AML-193 (cell line): ENCODE measurements around the gene TSGA10.
"Not testable (repeated sequence)": the region's sequence is repeated elsewhere in the genome, so short reads cannot be mapped to it uniquely, and the experiment has no call there.

Experiments used
- DNase-seq, 2 experiments: peaks; one replicate each; lab custom pipeline; 2025; lab: John Stamatoyannopoulos, UW

TSGA10 gene, protein sequence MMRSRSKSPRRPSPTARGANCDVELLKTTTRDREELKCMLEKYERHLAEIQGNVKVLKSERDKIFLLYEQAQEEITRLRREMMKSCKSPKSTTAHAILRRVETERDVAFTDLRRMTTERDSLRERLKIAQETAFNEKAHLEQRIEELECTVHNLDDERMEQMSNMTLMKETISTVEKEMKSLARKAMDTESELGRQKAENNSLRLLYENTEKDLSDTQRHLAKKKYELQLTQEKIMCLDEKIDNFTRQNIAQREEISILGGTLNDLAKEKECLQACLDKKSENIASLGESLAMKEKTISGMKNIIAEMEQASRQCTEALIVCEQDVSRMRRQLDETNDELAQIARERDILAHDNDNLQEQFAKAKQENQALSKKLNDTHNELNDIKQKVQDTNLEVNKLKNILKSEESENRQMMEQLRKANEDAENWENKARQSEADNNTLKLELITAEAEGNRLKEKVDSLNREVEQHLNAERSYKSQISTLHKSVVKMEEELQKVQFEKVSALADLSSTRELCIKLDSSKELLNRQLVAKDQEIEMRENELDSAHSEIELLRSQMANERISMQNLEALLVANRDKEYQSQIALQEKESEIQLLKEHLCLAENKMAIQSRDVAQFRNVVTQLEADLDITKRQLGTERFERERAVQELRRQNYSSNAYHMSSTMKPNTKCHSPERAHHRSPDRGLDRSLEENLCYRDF

GRCh38 chr2:99154643-99155536 lies at the start of gene TSGA10, which contains the start of gene LIPT1:
Gene TSGA10, minus strand, starts transcription at chr2:99154942. Its CDS starts 45,503 bp downstream, at chr2:99109439.
Gene LIPT1, plus strand, starts transcription at chr2:99154967. Its CDS starts 6,991 bp downstream, at chr2:99161958.
- peak; percentile 61 to 72 for DNase-seq

- no peak for DNase-seq
Observed at GRCh38 chr2:99201959-99202678, 47.4 kb upstream of the TSGA10 start.

GRCh38 chr2:99200076-99200800 lies 45.5 kb upstream of the TSGA10 start:
- DNase-seq: no peak

DNA sequence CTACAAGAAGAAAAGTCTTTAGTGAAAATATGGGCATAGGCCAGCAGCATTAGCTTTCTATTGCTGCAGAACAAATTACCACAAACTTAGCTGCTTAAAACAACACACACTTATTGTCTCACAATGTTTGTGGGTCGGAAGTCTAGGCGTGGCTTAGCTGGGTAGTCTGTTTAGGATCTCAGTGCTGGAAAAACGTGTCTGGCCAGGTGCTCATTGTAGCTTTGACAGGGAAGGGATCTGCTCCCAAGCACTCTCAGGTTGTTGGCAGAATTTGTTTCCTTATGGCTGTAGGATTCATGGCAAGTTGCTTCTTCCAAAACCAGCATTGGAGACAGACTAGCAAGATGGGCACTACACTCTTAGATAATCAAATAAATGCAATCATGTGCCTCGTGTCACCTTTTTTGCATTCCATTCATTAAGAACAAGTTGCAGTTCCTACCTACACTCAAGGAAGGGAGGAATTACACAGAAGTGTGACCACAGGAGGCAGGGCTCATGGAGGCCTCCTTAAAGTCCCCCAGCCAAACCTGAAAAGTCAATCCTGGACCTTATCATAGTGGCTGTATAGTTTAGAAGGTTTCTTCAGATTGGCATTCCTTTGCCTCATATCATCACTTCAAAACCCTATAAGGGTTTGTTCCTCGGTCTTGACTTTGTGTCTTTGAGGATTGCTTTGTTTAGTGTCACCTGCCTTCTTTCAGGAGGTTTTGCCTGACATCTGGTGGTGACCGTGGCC lies 43.5 kb upstream of the TSGA10 start:
- no peak for DNase-seq

GRCh38 chr2:99192364-99192763 lies 37.6 kb upstream of the TSGA10 start:
- DNase-seq: not testable (repeated sequence)

DNA sequence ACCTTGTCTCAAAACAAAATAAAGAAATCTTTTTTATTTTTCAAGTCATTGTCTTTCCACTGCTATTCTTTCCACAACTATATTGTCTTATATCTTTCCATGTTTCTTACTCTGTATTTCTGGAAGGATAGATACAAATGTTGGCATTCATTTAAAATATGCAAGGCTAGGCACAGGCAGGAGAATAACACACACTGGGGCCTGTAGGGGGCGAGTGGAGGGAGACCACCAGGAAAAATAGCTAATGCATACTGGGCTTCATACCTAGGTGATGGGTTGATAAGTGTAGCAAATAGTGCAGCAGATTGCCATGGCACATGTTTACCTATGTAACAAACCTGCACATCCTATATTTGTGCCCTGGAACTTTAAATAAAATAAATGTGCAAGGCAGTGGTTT lies 35.8 kb upstream of the TSGA10 start:
- no peak for DNase-seq

DNA sequence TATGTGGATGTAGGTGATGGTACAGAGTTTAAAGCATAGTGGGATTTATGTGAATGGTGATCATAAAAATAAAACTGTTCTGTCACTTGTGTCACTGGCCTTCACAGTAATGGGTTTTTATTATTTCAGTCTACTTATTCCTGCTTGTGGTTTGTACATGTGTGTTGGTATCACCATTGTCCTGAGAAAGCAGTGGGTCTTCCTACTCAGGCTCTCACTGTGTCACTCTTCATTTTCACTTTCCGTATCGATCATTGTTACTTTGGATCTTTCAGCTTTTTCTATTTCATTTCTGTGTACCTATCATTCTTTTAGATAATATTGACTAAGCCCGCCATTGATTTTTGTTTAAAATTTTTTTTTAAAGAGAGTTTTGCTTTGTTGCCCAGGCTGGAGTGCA lies 33.6 kb upstream of the TSGA10 start:
- DNase-seq: no peak

DNA sequence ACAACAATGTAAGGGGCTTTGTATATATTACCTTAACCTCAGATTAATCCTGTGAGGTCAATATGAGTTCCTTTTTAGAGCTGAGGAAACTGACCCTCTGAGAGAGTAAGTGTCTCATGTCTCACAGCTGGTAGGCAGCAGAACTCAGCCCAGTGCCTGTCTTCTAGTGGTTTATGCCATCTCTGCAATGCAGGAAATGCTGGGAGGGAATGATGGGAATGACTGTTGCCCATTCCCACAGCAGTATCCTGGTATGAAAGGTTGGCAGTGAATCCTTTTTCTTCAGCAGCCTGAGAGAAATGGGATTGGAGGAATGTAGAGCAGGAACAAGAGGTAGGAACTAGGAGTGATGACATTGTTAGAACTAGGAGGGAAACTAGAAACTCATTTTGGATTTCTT lies 32.3 kb upstream of the TSGA10 start:
- no peak for DNase-seq

- no peak for DNase-seq
Observed at GRCh38 chr2:99184811-99185210, 30.1 kb upstream of the TSGA10 start.

GRCh38 chr2:99183025-99183424 lies 28.3 kb upstream of the TSGA10 start:
- no peak for DNase-seq

DNA sequence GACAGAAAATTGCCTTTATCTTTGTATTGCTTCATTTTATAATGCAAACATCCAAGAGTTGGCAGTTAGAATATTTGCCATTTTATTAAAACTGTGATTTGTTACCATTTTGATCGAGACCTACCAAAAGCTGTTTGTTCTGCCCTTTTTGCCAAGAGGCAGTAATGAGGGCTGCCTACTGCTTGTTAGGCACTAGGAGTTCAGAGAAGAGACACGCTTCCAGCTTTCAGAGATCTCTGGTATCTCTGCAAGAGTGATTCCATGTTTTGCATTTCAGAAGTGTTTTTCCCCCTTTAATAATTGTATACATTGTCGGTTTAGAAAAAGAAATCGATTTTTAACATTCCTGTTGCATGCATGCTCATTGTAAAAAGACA lies 26.9 kb upstream of the TSGA10 start:
- no peak for DNase-seq

- peak; percentile 88 to 90 for DNase-seq
Observed at GRCh38 chr2:99180755-99181623, 26.2 kb upstream of the TSGA10 start, which contains the start of the genes MITD1 and MRPL30. Gene MITD1, minus strand, starts transcription at chr2:99181058. Its CDS starts 77 bp downstream, at chr2:99180981. Gene MRPL30, plus strand, starts transcription at chr2:99181184. Its CDS starts 5,020 bp downstream, at chr2:99186204.

DNA sequence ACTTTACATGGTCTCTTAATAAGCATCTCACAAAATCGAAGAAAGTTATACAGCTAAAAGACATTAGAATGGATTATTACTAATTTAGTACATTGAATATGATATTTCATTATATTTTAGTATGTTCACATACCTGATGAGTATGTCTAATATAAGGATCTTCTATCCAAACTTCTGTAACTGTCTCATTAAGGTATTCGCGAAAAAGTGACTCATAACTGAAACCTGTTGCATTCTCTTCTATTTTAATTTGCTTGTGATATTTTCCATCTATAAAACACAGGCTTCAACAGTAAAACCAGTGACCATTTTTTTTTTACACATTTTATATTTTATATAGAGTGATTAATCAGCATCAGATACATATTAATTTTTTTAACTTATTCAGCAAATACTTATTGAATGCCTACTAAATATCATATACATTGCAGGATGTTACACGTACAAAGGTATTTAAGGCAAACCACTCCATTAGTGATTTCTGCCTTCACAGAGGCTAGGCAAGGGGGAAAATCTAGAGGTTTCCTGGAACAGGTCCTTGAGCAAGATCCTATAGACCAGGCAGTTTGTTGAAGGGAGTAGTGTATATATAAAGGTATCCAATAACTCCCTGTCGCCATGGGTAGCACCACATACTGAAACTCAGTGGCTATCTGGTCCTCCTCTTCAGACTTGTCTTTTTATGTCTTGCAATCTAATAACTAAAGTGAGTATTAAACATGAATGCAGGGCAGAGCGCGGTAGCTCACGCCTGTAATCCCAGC lies 16.8 kb upstream of the TSGA10 start:
- DNase-seq: no peak

GRCh38 chr2:99169534-99169933 lies 14.8 kb upstream of the TSGA10 start:
- DNase-seq: no peak

DNA sequence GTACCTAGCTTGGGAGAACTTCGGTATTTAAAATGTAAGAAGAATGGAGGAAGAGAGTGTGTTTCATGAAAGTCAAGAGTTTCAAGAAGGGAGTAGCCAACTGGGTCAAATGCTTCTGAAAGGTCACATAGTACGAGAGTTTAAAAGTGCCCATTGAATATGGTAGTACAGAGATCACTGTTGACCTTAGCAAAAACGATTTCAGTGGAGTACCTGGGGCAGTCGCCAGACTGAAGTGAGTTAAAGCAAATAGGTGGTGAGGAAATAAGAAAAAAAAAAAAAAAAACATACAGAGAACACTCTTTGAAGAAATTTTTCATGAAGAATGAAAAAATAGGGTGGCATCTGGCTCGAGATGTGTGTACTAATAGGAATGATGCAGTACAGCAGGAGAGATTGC lies 11.5 kb upstream of the TSGA10 start:
- DNase-seq: no peak

DNA sequence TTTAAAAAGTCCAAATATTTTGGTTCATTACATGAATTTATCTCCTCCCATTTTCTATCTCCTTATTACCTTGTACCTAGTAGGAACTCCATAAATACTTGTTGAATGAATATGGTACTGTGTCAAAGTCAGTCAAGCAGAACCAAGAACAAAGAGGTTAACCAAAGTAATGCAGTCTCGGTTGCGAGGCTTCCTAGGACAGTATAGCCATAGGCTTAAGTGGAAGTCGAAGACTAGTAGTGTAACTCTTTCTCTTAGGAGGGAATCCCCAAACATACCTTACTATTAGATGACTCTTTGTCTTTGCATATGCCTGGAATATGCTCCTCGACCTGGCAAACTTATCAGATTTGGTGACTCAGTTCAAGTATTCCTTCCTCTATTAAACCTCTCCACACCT lies 4.9 kb upstream of the TSGA10 start:
- no peak for DNase-seq

- peak in 1 of 2 experiments; percentile 11 for DNase-seq
Observed at GRCh38 chr2:99158599-99158998, 3.9 kb upstream of the TSGA10 start.

- DNase-seq: peak; percentile 17 to 39
Observed at GRCh38 chr2:99156891-99157290, 2.1 kb upstream of the TSGA10 start.
